Measurements from ENCODE around the gene GPR146.
A peak's percentile ranks its signal among the peaks of the same experiment; 100 is the strongest.

Gene GPR146

GRCh38 chr7:1100834-1101562 lies 56.7 kb downstream of the GPR146 start:
- Histone ChIP-seq H3K4me3 (ENCODE audit: insufficient read depth, low read depth, low read length, poor library complexity, severe bottlenecking) (no peak overlapping the region), H3K27me3 (replicated peaks; ENCODE audit: control insufficient read depth, insufficient read depth, low read length, poor library complexity, severe bottlenecking) (no peaks in the 10 kb centered on the region), H3K36me3 (ENCODE audit: control insufficient read depth, insufficient read depth, low read length) (no peaks in the 10 kb centered on the region), H3K4me1 (ENCODE audit: control insufficient read depth, insufficient read depth, low read length, poor library complexity, severe bottlenecking) (no peaks in the 10 kb centered on the region), H3K27ac (ENCODE audit: insufficient read depth, low read length, poor library complexity, severe bottlenecking) (no peak overlapping the region), H3K9me3 (ENCODE audit: control insufficient read depth, low read length) (no peaks in the 10 kb centered on the region)
- DNase-seq = no peak

GRCh38 chr7:1101563-1102431 lies 57.5 kb downstream of the GPR146 start:
- Histone ChIP-seq H3K4me3 (ENCODE audit: insufficient read depth, low read depth, low read length, poor library complexity, severe bottlenecking) (no peak overlapping the region), H3K36me3 (ENCODE audit: control insufficient read depth, insufficient read depth, low read length) (no peaks in the 10 kb centered on the region), H3K4me1 (ENCODE audit: control insufficient read depth, insufficient read depth, low read length, poor library complexity, severe bottlenecking) (no peaks in the 10 kb centered on the region), H3K27me3 (replicated peaks; ENCODE audit: control insufficient read depth, insufficient read depth, low read length, poor library complexity, severe bottlenecking) (no peaks in the 10 kb centered on the region), H3K27ac (ENCODE audit: insufficient read depth, low read length, poor library complexity, severe bottlenecking) (no peak overlapping the region), H3K9me3 (ENCODE audit: control insufficient read depth, low read length) (no peaks in the 10 kb centered on the region)
- no peak for DNase-seq

GRCh38 chr7:1103009-1103788 lies 58.9 kb downstream of the GPR146 start:
- H3K4me3 ChIP-seq (ENCODE audit: insufficient read depth, low read depth, low read length, poor library complexity, severe bottlenecking) = peak overlapping the region; percentile 8
- no peaks in the 10 kb centered on the region for H3K36me3 ChIP-seq (ENCODE audit: control insufficient read depth, insufficient read depth, low read length)
- no peak for DNase-seq

GRCh38 chr7:1103789-1104515 lies 59.6 kb downstream of the GPR146 start:
- DNase-seq = no peak
- H3K4me3 ChIP-seq (ENCODE audit: insufficient read depth, low read depth, low read length, poor library complexity, severe bottlenecking) = no peak overlapping the region
- H3K27me3 ChIP-seq (replicated peaks; ENCODE audit: control insufficient read depth, insufficient read depth, low read length, poor library complexity, severe bottlenecking) = no peaks in the 10 kb centered on the region
- no peaks in the 10 kb centered on the region for H3K36me3 ChIP-seq (ENCODE audit: control insufficient read depth, insufficient read depth, low read length)
- no peaks in the 10 kb centered on the region for H3K4me1 ChIP-seq (ENCODE audit: control insufficient read depth, insufficient read depth, low read length, poor library complexity, severe bottlenecking)
- no peak overlapping the region for H3K27ac ChIP-seq (ENCODE audit: insufficient read depth, low read length, poor library complexity, severe bottlenecking)
- H3K9me3 ChIP-seq (ENCODE audit: control insufficient read depth, low read length) = no peaks in the 10 kb centered on the region

More at GRCh38 chr7:1103009-1103788, 58.9 kb downstream of the GPR146 start:
- H3K4me1 ChIP-seq (ENCODE audit: control insufficient read depth, insufficient read depth, low read length, poor library complexity, severe bottlenecking) = no peaks in the 10 kb centered on the region
- H3K27me3 ChIP-seq (replicated peaks; ENCODE audit: control insufficient read depth, insufficient read depth, low read length, poor library complexity, severe bottlenecking) = no peaks in the 10 kb centered on the region
- no peak overlapping the region for H3K27ac ChIP-seq (ENCODE audit: insufficient read depth, low read length, poor library complexity, severe bottlenecking)
- no peaks in the 10 kb centered on the region for H3K9me3 ChIP-seq (ENCODE audit: control insufficient read depth, low read length)

DNA sequence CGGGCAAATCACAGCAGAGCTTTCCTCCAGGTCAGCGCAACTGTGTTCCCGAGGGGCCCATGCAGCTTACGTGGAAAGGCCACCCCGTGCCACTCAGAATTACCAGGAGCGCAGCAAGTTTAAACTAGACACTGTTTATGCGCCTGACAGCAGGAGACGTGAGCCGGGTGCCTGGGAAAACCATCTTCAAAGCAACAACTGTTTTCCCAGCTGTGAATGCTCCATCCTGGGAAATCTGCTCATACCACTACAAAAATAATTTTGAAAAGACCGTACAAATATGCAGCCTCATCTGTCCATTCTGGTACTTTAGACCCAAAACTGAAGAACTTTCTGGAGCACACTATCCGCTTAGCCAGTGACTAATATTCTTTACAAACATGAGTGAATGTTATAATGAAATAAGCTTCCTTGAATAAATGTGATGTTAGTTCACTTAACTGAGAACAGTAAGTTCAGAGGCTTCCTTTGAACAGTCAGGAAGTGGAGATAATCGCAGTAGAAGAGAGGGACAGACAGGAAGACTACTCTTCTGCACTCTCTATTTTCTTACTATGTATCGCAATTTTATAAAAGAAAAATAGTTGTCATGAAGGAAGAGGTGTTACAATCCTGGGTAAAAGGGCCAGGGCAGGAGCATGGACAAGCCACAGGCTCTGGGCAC lies 60.3 kb downstream of the GPR146 start:
- DNase-seq = no peak
- Histone ChIP-seq H3K27me3 (replicated peaks; ENCODE audit: control insufficient read depth, insufficient read depth, low read length, poor library complexity, severe bottlenecking) (no peaks in the 10 kb centered on the region), H3K4me1 (ENCODE audit: control insufficient read depth, insufficient read depth, low read length, poor library complexity, severe bottlenecking) (no peaks in the 10 kb centered on the region), H3K4me3 (ENCODE audit: insufficient read depth, low read depth, low read length, poor library complexity, severe bottlenecking) (no peak overlapping the region), H3K27ac (ENCODE audit: insufficient read depth, low read length, poor library complexity, severe bottlenecking) (no peak overlapping the region), H3K36me3 (ENCODE audit: control insufficient read depth, insufficient read depth, low read length) (no peaks in the 10 kb centered on the region), H3K9me3 (ENCODE audit: control insufficient read depth, low read length) (no peaks in the 10 kb centered on the region)

GRCh38 chr7:1105189-1105588 lies 60.8 kb downstream of the GPR146 start:
- H3K4me1 ChIP-seq (ENCODE audit: control insufficient read depth, insufficient read depth, low read length, poor library complexity, severe bottlenecking) = no peaks in the 10 kb centered on the region
- H3K36me3 ChIP-seq (ENCODE audit: control insufficient read depth, insufficient read depth, low read length) = no peaks in the 10 kb centered on the region
- no peak overlapping the region for H3K27ac ChIP-seq (ENCODE audit: insufficient read depth, low read length, poor library complexity, severe bottlenecking)
- H3K9me3 ChIP-seq (ENCODE audit: control insufficient read depth, low read length) = no peaks in the 10 kb centered on the region
- DNase-seq = no peak
- no peak overlapping the region for H3K4me3 ChIP-seq (ENCODE audit: insufficient read depth, low read depth, low read length, poor library complexity, severe bottlenecking)
- H3K27me3 ChIP-seq (replicated peaks; ENCODE audit: control insufficient read depth, insufficient read depth, low read length, poor library complexity, severe bottlenecking) = no peaks in the 10 kb centered on the region

DNA sequence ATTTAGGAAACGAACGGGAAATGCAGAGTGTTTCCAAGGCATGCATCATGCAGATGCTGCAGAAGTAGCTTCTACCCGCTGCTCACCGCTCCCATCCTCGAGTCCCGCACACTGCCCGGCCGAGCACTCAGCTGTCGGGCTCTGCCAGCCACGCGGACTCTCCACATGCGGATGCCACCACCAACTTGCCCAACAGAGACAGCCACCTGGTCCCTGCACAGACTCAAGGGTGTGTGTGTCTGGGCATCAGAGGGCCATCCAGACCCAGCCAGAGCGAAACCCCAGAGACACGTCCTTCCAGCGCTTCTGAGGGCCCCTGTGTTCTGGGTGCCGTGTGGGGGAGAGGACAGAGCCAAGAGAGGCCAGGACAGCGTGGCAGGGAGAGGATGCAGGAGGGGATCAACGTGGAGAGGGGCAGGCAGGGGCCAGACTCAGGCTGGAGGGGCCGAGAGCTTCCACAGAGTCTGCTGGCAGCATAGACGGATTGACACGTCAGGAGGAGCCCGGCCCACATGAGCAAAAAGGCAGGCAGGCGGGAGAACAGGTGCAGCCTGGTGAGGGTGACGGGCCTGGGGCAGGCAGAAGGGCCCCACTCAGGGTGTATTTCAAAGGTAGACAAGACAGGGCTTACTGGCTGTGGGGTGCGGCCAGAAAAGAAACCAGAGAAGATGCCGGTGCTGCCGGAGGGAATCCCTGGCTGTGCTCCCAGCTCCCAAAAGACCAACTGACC lies 61.9 kb downstream of the GPR146 start:
- no peak for DNase-seq
- H3K27me3 ChIP-seq (replicated peaks; ENCODE audit: control insufficient read depth, insufficient read depth, low read length, poor library complexity, severe bottlenecking) = no peaks in the 10 kb centered on the region
- H3K4me3 ChIP-seq (ENCODE audit: insufficient read depth, low read depth, low read length, poor library complexity, severe bottlenecking) = no peak overlapping the region
- no peaks in the 10 kb centered on the region for H3K4me1 ChIP-seq (ENCODE audit: control insufficient read depth, insufficient read depth, low read length, poor library complexity, severe bottlenecking)
- no peak overlapping the region for H3K27ac ChIP-seq (ENCODE audit: insufficient read depth, low read length, poor library complexity, severe bottlenecking)
- no peaks in the 10 kb centered on the region for H3K36me3 ChIP-seq (ENCODE audit: control insufficient read depth, insufficient read depth, low read length)
- no peaks in the 10 kb centered on the region for H3K9me3 ChIP-seq (ENCODE audit: control insufficient read depth, low read length)

- no peaks in the 10 kb centered on the region for H3K9me3 ChIP-seq (ENCODE audit: control insufficient read depth, low read length)
- no peaks in the 10 kb centered on the region for H3K36me3 ChIP-seq (ENCODE audit: control insufficient read depth, insufficient read depth, low read length)
- DNase-seq = no peak
- no peaks in the 10 kb centered on the region for H3K4me1 ChIP-seq (ENCODE audit: control insufficient read depth, insufficient read depth, low read length, poor library complexity, severe bottlenecking)
- H3K27ac ChIP-seq (ENCODE audit: insufficient read depth, low read length, poor library complexity, severe bottlenecking) = no peak overlapping the region
- H3K27me3 ChIP-seq (replicated peaks; ENCODE audit: control insufficient read depth, insufficient read depth, low read length, poor library complexity, severe bottlenecking) = no peaks in the 10 kb centered on the region
- H3K4me3 ChIP-seq (ENCODE audit: insufficient read depth, low read depth, low read length, poor library complexity, severe bottlenecking) = no peak overlapping the region
Measured at GRCh38 chr7:1106793-1107421, 62.6 kb downstream of the GPR146 start.
